Measurements from ENCODE around the gene NR6A1.

GRCh38 chr9:124491049-124491975 is 279.8 kb downstream of the NR6A1 start:
- TF ChIP-seq POLR2AphosphoS5 (IDR thresholded peaks at IDR 0.05; ENCODE audit: borderline replicate concordance, low read depth, low read length), result no peak
- TF ChIP-seq EZH2 (IDR thresholded peaks at IDR 0.05), result no peak
- no peak for TF ChIP-seq FOXP2 (optimal IDR thresholded peaks at IDR 0.05; ENCODE audit: control extremely low read depth, extremely low read length, insufficient read depth)
